ENCODE results near the gene CCDC171. TPM values are rescaled to one million over a fixed set of nuclear protein-coding genes. Genes with fewer than 3 reads are reported as not detected.

Gene CCDC171
- total RNA-seq, 1 experiment from 2014 or later = 2.6 TPM

DNA sequence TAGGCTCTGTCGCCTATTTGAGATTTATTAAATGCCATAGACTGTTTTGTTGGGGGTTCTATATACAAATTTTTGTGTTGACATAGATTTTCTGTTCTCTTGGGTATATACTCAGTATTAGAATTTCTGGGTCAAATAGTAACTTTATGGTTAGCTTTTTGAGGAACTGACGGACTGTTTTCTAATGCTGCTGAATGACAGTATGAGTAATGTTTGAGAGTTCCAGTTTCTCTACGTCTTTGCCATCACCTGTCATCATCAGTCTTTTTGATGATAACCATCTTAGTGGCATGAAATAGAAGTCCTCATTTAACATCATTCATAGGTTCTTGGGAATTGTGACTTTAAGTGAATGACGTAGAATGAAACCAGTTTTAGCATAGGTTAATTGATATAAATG, 60.1 kb downstream of the CCDC171 start:
- H3K79me2 ChIP-seq (ENCODE audit: insufficient read depth, low read length) = no peaks in the 10 kb centered on the region
- H3K36me3 ChIP-seq (ENCODE audit: control insufficient read depth in 1 of 2, insufficient read depth in 2 of 2, low read length in 2 of 2) = no peaks in the 10 kb centered on the region
- H3K27ac ChIP-seq (ENCODE audit: low read depth, low read length) = no peak overlapping the region
- ChIA-PET POLR2A (no interaction called here), CTCF (no interaction called here), RAD21 (ENCODE audit: low non-redundant PET in 1 of 2, low total read pairs in 2 of 2, uncharacterized antibody in 2 of 2, unreplicated experiment in 2 of 2) (no interaction called here)
- ATAC-seq (no peak), DNase-seq (ENCODE audit: low read depth, low spot score) (no peak)
- no peaks in the 10 kb centered on the region for H4K20me1 ChIP-seq (ENCODE audit: insufficient read depth)
- intact Hi-C loops (cut with micrococcal nuclease) = no loop called here
- no peaks in the 10 kb centered on the region for H3K4me1 ChIP-seq (ENCODE audit: control insufficient read depth in 1 of 2, insufficient read depth in 2 of 2, low read length in 2 of 2)
- BruUV-seq (replicated peaks) = no TSS peak
- no peak for TF ChIP-seq SP1 (IDR thresholded peaks at IDR 0.05; ENCODE audit: low read depth)
- TF ChIP-seq CTCF (IDR thresholded peaks at IDR 0.05 in 2 of 3, conservative IDR thresholded peaks at IDR 0.05 in 1 of 3; ENCODE audit: borderline replicate concordance in 1 of 3, insufficient read depth in 1 of 3, low read depth in 2 of 3, low read length in 2 of 3) = no peak
- no peak for TF ChIP-seq TCF7L2 (IDR thresholded peaks at IDR 0.05; ENCODE audit: borderline replicate concordance, extremely low read depth, insufficient read depth, insufficient read length)
- TF ChIP-seq SIN3A (IDR thresholded peaks at IDR 0.05; ENCODE audit: low read depth) = no peak
- no peak for TF ChIP-seq JUND (IDR thresholded peaks at IDR 0.05)
- no peak for TF ChIP-seq CBX3 (IDR thresholded peaks at IDR 0.05; ENCODE audit: low read depth)
- TF ChIP-seq, protein P1, sequence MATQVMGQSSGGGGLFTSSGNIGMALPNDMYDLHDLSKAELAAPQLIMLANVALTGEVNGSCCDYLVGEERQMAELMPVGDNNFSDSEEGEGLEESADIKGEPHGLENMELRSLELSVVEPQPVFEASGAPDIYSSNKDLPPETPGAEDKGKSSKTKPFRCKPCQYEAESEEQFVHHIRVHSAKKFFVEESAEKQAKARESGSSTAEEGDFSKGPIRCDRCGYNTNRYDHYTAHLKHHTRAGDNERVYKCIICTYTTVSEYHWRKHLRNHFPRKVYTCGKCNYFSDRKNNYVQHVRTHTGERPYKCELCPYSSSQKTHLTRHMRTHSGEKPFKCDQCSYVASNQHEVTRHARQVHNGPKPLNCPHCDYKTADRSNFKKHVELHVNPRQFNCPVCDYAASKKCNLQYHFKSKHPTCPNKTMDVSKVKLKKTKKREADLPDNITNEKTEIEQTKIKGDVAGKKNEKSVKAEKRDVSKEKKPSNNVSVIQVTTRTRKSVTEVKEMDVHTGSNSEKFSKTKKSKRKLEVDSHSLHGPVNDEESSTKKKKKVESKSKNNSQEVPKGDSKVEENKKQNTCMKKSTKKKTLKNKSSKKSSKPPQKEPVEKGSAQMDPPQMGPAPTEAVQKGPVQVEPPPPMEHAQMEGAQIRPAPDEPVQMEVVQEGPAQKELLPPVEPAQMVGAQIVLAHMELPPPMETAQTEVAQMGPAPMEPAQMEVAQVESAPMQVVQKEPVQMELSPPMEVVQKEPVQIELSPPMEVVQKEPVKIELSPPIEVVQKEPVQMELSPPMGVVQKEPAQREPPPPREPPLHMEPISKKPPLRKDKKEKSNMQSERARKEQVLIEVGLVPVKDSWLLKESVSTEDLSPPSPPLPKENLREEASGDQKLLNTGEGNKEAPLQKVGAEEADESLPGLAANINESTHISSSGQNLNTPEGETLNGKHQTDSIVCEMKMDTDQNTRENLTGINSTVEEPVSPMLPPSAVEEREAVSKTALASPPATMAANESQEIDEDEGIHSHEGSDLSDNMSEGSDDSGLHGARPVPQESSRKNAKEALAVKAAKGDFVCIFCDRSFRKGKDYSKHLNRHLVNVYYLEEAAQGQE (IDR thresholded peaks at IDR 0.05; ENCODE audit: low read depth) = no peak
- TF ChIP-seq EZH2 (IDR thresholded peaks at IDR 0.05) = no peak
- no peak for TF ChIP-seq FOSL1 (IDR thresholded peaks at IDR 0.05; ENCODE audit: low read depth)
- no peak for TF ChIP-seq EGR1 (IDR thresholded peaks at IDR 0.05; ENCODE audit: low read depth)
- TF ChIP-seq CEBPB (IDR thresholded peaks at IDR 0.05; ENCODE audit: low read depth) = no peak
- TF ChIP-seq EZH2phosphoT487 (IDR thresholded peaks at IDR 0.05; ENCODE audit: borderline replicate concordance) = no peak
- TF ChIP-seq, protein P2, sequence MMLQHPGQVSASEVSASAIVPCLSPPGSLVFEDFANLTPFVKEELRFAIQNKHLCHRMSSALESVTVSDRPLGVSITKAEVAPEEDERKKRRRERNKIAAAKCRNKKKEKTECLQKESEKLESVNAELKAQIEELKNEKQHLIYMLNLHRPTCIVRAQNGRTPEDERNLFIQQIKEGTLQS (IDR thresholded peaks at IDR 0.05) = no peak
- no peak for TF ChIP-seq POLR2AphosphoS5 (IDR thresholded peaks at IDR 0.05; ENCODE audit: low read depth, low read length)
- TF ChIP-seq SRF (IDR thresholded peaks at IDR 0.05; ENCODE audit: low read depth) = no peak
- no peaks in the 10 kb centered on the region for H3K9me2 ChIP-seq (ENCODE audit: insufficient read depth)
- no peaks in the 10 kb centered on the region for H3K9me3 ChIP-seq (ENCODE audit: control insufficient read depth in 1 of 2, insufficient read depth in 1 of 2, low read depth in 1 of 2, low read length in 2 of 2)
- H3K4me3 ChIP-seq (replicated peaks in 1 of 2; ENCODE audit: low read depth in 1 of 2, low read length in 2 of 2) = no peak overlapping the region
- no peak overlapping the region for H3K9ac ChIP-seq (ENCODE audit: low read length)
- H2AFZ ChIP-seq (ENCODE audit: low read depth, low read length, poor library complexity, severe bottlenecking) = no peak overlapping the region
- H3K27me3 ChIP-seq (ENCODE audit: insufficient read depth, low read length) = no peaks in the 10 kb centered on the region
- H3K4me2 ChIP-seq (ENCODE audit: low read length) = no peak overlapping the region
